ENCODE measurements around the gene YEATS2.
"Not testable (repeated sequence)": the region's sequence is repeated elsewhere in the genome, so short reads cannot be mapped to it uniquely, and the experiment has no call there.

Gene YEATS2

GRCh38 chr3:183737116-183737515 is 39.5 kb downstream of the YEATS2 start:
- H3K9me3 Mint-ChIP-seq: no peaks in the 10 kb centered on the region
- no peaks in the 10 kb centered on the region for H3K4me1 Mint-ChIP-seq (ENCODE audit: low read depth)
- peaks cover 70% of the 10 kb centered on the region for H3K36me3 Mint-ChIP-seq (ENCODE audit: low read depth)
- H3K27me3 Mint-ChIP-seq: no peaks in the 10 kb centered on the region
- no peak overlapping the region for H3K4me3 Mint-ChIP-seq
- H3K27ac Mint-ChIP-seq: no peak overlapping the region

GRCh38 chr3:183740154-183740553 is 42.6 kb downstream of the YEATS2 start:
- H3K27ac Mint-ChIP-seq; H3K4me1 Mint-ChIP-seq (ENCODE audit: low read depth); H3K4me3 Mint-ChIP-seq; H3K9me3 Mint-ChIP-seq; H3K27me3 Mint-ChIP-seq: not testable (repeated sequence)
- H3K36me3 Mint-ChIP-seq (ENCODE audit: low read depth): peaks cover 63% of the 10 kb centered on the region

- Mint-ChIP-seq H3K27ac (no peak overlapping the region), H3K36me3 (ENCODE audit: low read depth) (peaks cover 58% of the 10 kb centered on the region), H3K27me3 (no peaks in the 10 kb centered on the region), H3K4me1 (ENCODE audit: low read depth) (no peaks in the 10 kb centered on the region), H3K4me3 (no peak overlapping the region), H3K9me3 (no peaks in the 10 kb centered on the region)
Observed at GRCh38 chr3:183743231-183743630, 45.6 kb downstream of the YEATS2 start.

DNA sequence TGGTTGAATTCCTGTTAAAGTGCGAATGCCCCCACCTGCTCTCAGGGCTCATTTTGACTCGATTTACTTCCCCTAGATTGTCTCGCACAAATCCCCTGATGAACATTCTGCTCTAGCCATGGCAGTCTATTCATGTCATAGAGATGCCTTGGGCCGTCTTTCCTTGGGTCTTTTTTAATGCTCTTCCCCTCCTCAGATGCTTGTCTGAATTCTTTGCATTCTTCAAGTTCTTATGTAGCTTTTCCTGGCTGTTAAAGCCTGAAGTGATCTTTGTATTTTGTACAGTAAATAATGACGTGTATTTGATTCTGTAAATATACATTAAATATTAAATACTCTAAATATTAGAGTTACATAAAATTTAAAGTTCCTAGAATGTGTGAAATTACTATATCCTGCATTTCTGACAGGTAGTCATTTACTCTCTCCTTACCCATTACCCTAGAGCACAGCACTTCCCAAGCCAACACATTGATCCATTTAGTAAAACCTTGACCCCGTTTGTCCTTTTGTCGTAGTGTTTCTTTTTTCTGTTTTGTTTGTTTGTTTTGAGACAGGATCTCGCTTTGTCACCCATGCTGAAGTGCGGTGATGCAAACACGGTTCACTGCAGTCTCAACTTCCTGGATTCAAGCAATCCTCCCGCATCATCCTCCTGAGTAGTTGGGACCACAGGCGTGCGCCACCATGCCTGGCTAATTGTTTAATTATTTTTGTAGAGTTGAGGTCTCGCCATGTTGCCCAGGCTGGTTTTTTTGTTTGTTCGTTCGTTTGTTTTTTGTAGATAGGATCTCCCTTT is 47.9 kb downstream of the YEATS2 start:
- no peaks in the 10 kb centered on the region for H3K4me1 Mint-ChIP-seq (ENCODE audit: low read depth)
- no peaks in the 10 kb centered on the region for H3K27me3 Mint-ChIP-seq
- H3K27ac Mint-ChIP-seq: no peak overlapping the region
- H3K4me3 Mint-ChIP-seq: no peak overlapping the region
- H3K9me3 Mint-ChIP-seq: no peaks in the 10 kb centered on the region
- H3K36me3 Mint-ChIP-seq (ENCODE audit: low read depth): peaks cover 71% of the 10 kb centered on the region

- no peak overlapping the region for H3K4me3 Mint-ChIP-seq
- no peaks in the 10 kb centered on the region for H3K4me1 Mint-ChIP-seq (ENCODE audit: low read depth)
- no peaks in the 10 kb centered on the region for H3K9me3 Mint-ChIP-seq
- peaks cover 69% of the 10 kb centered on the region for H3K36me3 Mint-ChIP-seq (ENCODE audit: low read depth)
- no peak overlapping the region for H3K27ac Mint-ChIP-seq
- H3K27me3 Mint-ChIP-seq: no peaks in the 10 kb centered on the region
Observed at GRCh38 chr3:183754052-183754451, 56.5 kb downstream of the YEATS2 start.

DNA sequence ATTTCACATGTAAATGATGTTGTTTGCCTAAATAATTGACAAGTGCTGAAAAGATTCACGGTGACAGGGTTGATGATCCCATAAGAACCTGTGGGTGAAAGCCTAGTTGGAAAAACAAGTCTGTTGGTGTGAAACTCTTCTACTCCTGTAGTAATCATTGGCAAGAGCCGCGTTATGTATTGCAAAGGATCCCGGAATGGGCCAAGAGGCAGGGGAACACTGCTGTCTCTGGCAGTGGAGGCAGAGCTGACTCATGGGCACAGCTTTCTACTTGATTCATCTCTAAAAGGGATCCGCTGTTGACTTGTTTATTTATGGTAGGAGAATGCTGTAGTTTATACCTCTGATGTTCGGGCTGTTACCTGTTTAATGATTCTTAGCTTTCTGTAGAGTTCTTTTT is 64.7 kb downstream of the YEATS2 start:
- Mint-ChIP-seq H3K27ac (no peak overlapping the region), H3K4me1 (ENCODE audit: low read depth) (no peaks in the 10 kb centered on the region), H3K4me3 (no peak overlapping the region), H3K27me3 (no peaks in the 10 kb centered on the region), H3K9me3 (no peaks in the 10 kb centered on the region), H3K36me3 (ENCODE audit: low read depth) (peaks cover 49% of the 10 kb centered on the region)

DNA sequence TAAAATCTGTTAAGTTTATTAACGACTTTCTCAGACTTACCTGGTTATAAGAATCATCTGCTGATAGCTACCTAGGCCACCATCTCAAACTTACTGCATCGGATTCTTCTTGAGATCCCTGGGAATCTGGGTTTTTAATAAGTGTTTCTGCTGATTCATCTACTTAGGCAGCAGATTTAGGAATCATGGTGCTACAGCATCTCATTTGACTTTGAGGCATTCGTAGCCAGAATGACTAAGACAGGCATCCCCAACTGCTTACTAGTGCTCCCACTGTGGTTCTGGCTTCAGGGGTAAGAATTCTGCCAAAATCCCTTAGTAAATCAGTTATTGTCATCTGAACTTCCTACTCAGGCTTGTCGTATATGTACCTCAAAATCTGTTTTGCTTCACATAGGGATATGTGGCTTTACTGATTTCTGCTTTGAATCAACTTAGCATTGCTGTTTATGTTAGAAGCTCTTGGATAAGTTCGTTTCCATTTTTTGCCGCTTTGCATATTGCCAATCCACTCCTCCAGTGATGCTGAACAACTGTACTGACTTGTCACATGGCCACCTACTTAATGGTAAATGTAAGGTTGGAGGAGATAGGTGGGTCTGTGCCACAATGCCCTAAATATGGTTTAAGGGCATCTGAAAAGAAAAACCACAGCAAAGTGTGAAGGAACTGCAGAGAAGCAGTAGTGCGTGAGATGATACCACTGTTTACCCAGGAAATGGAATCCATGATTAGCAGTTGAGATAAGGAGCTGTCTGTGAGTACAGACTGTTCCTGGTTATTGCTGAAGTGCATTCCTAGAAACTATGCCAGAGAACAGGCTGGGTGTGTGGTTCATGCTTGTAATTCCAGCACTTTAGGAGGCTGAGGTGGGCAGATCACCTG is 67.5 kb downstream of the YEATS2 start:
- Mint-ChIP-seq H3K4me1 (ENCODE audit: low read depth) (no peaks in the 10 kb centered on the region), H3K36me3 (ENCODE audit: low read depth) (peaks cover 44% of the 10 kb centered on the region), H3K27ac (no peak overlapping the region), H3K27me3 (no peaks in the 10 kb centered on the region), H3K9me3 (no peaks in the 10 kb centered on the region), H3K4me3 (no peak overlapping the region)

DNA sequence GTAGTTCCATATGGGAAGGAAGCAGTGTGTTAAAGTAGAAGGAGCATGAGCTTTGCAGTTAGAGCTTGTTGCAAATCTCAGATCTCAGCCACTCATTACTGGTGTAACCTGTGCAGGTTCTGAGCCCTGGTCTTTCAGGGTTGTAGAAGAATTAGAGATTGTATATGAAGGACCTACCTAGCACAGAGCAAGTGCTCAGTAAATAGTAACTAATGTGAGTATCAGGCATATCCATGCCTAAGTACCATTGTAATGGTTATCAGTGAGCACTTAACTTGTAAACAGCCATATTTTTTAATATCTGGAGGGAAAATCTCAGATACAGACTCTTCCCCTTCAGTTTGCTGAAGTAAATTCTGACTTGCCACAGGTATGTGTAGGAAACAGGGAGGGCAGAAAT is 68.5 kb downstream of the YEATS2 start:
- no peak overlapping the region for H3K4me3 Mint-ChIP-seq
- H3K4me1 Mint-ChIP-seq (ENCODE audit: low read depth): no peaks in the 10 kb centered on the region
- peaks cover 45% of the 10 kb centered on the region for H3K36me3 Mint-ChIP-seq (ENCODE audit: low read depth)
- H3K27me3 Mint-ChIP-seq: no peaks in the 10 kb centered on the region
- no peak overlapping the region for H3K27ac Mint-ChIP-seq
- no peaks in the 10 kb centered on the region for H3K9me3 Mint-ChIP-seq

DNA sequence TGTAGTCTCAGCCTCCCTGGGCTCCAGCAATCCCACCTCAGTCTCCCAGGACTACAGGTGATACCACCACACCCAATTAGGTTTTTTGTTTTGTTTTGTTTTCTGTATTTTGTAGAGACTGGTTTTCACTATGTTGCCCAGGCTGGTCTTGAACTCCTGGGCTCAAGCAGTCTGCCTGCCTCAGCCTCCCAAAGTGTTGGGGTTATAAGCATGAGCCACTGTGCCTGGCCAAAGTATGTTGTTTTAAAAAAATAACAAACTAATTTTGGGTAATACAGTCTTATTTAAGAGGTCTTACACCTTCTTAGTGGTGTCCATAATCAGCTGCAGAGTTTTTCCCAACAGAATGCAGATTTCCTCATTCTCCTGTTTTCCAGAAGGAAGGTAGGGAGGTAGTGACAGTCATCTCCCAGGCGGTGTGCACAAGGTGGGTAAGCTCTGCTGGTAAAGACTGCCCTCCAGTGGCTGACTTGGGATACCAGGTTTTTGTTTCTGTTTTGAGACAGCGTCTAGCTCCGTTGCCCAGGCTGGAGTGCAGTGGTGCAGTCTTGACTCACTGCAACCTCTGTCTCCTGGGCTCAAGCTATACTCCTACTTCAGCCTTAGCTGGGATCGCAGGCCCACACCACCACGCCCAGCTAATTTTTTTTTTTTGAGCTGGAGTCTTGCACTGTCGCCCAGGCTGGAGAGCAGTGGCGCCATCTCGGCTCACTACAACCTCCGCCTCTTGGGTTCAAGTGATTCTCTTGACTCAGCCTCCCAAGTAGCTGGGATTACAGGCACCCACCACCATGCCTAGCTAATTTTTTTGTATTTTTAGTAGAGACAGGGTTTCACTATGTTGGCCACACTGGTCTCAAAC is 69.4 kb downstream of the YEATS2 start:
- H3K9me3 Mint-ChIP-seq: no peaks in the 10 kb centered on the region
- H3K27ac Mint-ChIP-seq: no peak overlapping the region
- no peak overlapping the region for H3K4me3 Mint-ChIP-seq
- H3K4me1 Mint-ChIP-seq (ENCODE audit: low read depth): no peaks in the 10 kb centered on the region
- peaks cover 42% of the 10 kb centered on the region for H3K36me3 Mint-ChIP-seq (ENCODE audit: low read depth)
- no peaks in the 10 kb centered on the region for H3K27me3 Mint-ChIP-seq

DNA sequence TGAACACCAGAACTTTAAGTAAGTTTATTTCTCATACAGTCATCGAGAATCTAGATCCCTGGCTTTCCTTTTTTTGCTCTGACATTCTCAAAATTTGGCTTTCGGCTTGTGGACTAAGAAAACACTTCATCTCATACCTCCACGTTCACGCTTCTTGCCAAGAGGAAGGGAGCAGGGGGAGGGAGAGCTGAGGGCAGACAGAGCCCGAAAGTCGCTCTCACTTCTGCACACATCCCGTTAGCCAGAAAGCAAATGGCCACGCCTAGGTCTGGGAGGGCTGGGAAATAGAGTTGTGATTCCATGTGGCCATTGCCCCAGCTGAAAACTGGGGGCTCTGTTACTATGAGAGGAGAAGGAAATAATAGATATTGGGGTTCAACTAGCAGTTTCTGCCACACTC is 70.5 kb downstream of the YEATS2 start:
- Mint-ChIP-seq H3K9me3 (no peaks in the 10 kb centered on the region), H3K4me3 (no peak overlapping the region), H3K36me3 (ENCODE audit: low read depth) (peaks cover 42% of the 10 kb centered on the region), H3K4me1 (ENCODE audit: low read depth) (no peaks in the 10 kb centered on the region), H3K27ac (no peak overlapping the region), H3K27me3 (no peaks in the 10 kb centered on the region)

DNA sequence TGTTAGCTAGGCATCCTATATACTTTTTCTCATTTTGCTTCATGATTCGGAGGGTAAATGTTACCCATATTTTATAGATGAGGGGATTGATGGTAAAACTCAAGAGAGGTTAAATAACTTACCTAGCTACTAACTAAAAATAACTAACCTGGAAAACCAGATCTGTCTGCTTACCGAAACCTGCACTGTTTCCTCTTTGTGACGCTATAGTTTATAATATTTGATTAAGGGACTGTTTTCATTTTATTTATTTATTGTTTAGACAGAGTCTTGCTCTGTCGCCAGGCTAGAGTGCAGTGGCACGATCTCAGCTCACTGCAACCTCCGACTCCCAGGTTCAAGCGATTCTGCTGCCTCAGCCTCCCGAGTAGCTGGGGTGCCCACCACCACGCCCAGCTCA is 71.9 kb downstream of the YEATS2 start:
- Mint-ChIP-seq H3K27ac (no peak overlapping the region), H3K4me1 (ENCODE audit: low read depth) (no peaks in the 10 kb centered on the region), H3K4me3 (no peak overlapping the region), H3K36me3 (ENCODE audit: low read depth) (peaks cover 53% of the 10 kb centered on the region), H3K27me3 (no peaks in the 10 kb centered on the region), H3K9me3 (no peaks in the 10 kb centered on the region)

- Mint-ChIP-seq H3K4me1 (ENCODE audit: low read depth) (no peaks in the 10 kb centered on the region), H3K27me3 (no peaks in the 10 kb centered on the region), H3K9me3 (no peaks in the 10 kb centered on the region), H3K36me3 (ENCODE audit: low read depth) (peaks cover 66% of the 10 kb centered on the region), H3K27ac (no peak overlapping the region), H3K4me3 (no peak overlapping the region)
Observed at GRCh38 chr3:183774631-183775030, 77.0 kb downstream of the YEATS2 start.

- no peak overlapping the region for H3K4me3 Mint-ChIP-seq
- no peak overlapping the region for H3K27ac Mint-ChIP-seq
- no peaks in the 10 kb centered on the region for H3K27me3 Mint-ChIP-seq
- no peaks in the 10 kb centered on the region for H3K4me1 Mint-ChIP-seq (ENCODE audit: low read depth)
- H3K9me3 Mint-ChIP-seq: no peaks in the 10 kb centered on the region
- peaks cover 71% of the 10 kb centered on the region for H3K36me3 Mint-ChIP-seq (ENCODE audit: low read depth)
Observed at GRCh38 chr3:183775781-183776180, 78.2 kb downstream of the YEATS2 start.

GRCh38 chr3:183776451-183776850 is 78.9 kb downstream of the YEATS2 start:
- not testable (repeated sequence) for H3K27me3 Mint-ChIP-seq; H3K4me1 Mint-ChIP-seq (ENCODE audit: low read depth); H3K9me3 Mint-ChIP-seq; H3K27ac Mint-ChIP-seq; H3K4me3 Mint-ChIP-seq
- peaks cover 71% of the 10 kb centered on the region for H3K36me3 Mint-ChIP-seq (ENCODE audit: low read depth)
